Fibroblast of lung (primary cell): ENCODE measurements around the gene SIRT2. TPM values are rescaled to one million over a fixed set of nuclear protein-coding genes. Genes with fewer than 3 reads are reported as not detected.

Experiments used
- DNase-seq, 2 donors: peaks; one replicate each; pipeline versions ENCODE4 v3.0.0 to v3.0.0-alpha.2; 2010; ENCODE audit warnings: low read depth in 2 of 2
- H2AFZ ChIP-seq: 2 replicates; pipeline ENCODE4 v1.5.1; 2012; ENCODE audit warnings: low read length, control low read depth, inconsistent platforms
- H3K27ac ChIP-seq: 2 replicates; pipeline ENCODE4 v1.5.1; 2011; ENCODE audit warnings: low read length, control low read depth; ENCODE audit not compliant: insufficient read depth
- H3K27me3 ChIP-seq: 2 replicates; pipeline ENCODE4 v1.5.1; 2011; ENCODE audit warnings: mild to moderate bottlenecking, low read length; ENCODE audit not compliant: control insufficient read depth, insufficient read depth
- H3K36me3 ChIP-seq: 2 replicates; pipeline ENCODE4 v1.5.1; 2011; ENCODE audit warnings: low read length; ENCODE audit not compliant: control insufficient read depth, insufficient read depth
- H3K4me1 ChIP-seq: 2 replicates; pipeline ENCODE4 v1.5.1; 2011; ENCODE audit warnings: low read length; ENCODE audit not compliant: control insufficient read depth, insufficient read depth; ENCODE audit errors: extremely low read depth
- H3K4me2 ChIP-seq: 2 replicates; pipeline ENCODE4 v1.5.1; 2011; ENCODE audit warnings: low read length, control low read depth; ENCODE audit not compliant: insufficient read depth; ENCODE audit errors: extremely low read depth
- H3K4me3 ChIP-seq, 4 experiments: fragments of 200-600 bp in 1 of 4; sonication (generic) in 1 of 4; replicated peaks in 1 of 4; 2 replicates each; pipeline ENCODE4 v1.5.1; 2011 to 2016; ENCODE audit warnings: low read length in 4 of 4, low read depth in 3 of 4, mild to moderate bottlenecking in 3 of 4, control low read depth in 2 of 4, inconsistent platforms in 1 of 4, mixed read lengths in 1 of 4; ENCODE audit not compliant: insufficient read depth in 1 of 4; ENCODE audit errors: control extremely low read depth in 1 of 4
- H3K79me2 ChIP-seq: 2 replicates; pipeline ENCODE4 v1.5.1; 2012; ENCODE audit warnings: mild to moderate bottlenecking, low read length, inconsistent platforms; ENCODE audit not compliant: control insufficient read depth, insufficient read depth
- H3K9ac ChIP-seq: 2 replicates; pipeline ENCODE4 v1.5.1; 2011; ENCODE audit warnings: mild to moderate bottlenecking, low read length, control low read depth; ENCODE audit not compliant: insufficient read depth
- H3K9me3 ChIP-seq: 2 replicates; pipeline ENCODE4 v1.5.1; 2012; ENCODE audit warnings: low read depth, low read length; ENCODE audit not compliant: control insufficient read depth, insufficient read depth
- H4K20me1 ChIP-seq: 2 replicates; pipeline ENCODE4 v1.5.1; 2011; ENCODE audit warnings: low read length; ENCODE audit not compliant: control insufficient read depth, insufficient read depth; ENCODE audit errors: extremely low read depth
- CTCF ChIP-seq, 2 donors: IDR thresholded peaks in 1 of 2; conservative IDR thresholded peaks in 1 of 2; 1 replicate in 1 of 2; 2 replicates in 1 of 2; pipeline ENCODE4 v1.5.1; 2011 to 2012; ENCODE audit warnings: low read length in 2 of 2, control low read depth in 1 of 2, inconsistent platforms in 1 of 2, low read depth in 1 of 2, mild to moderate bottlenecking in 1 of 2
- EZH2 ChIP-seq: IDR thresholded peaks from 2 replicates; pipeline ENCODE4 v1.5.1; 2012; ENCODE audit warnings: low read length, control low read depth, mild to moderate bottlenecking; ENCODE audit errors: missing control alignments
- polyA plus RNA-seq, 2 donors: library from polyadenylated mRNA; depleted of rRNA in 1 of 2; stranded (reverse) in 1 of 2; unstranded in 1 of 2; fragments of >200 nt; gene quantifications; 2 replicates each; pipeline ENCODE4 v1.2.1, GENCODE V29; 2011 to 2012; ENCODE audit warnings: missing spikeins in 1 of 2
- total RNA-seq: library from RNA; depleted of rRNA; stranded (reverse); fragments of >200 nt; gene quantifications from 2 replicates; pipeline ENCODE4 v1.2.1, GENCODE V29; 2014

Gene SIRT2
- total and polyA plus RNA-seq, 2 donors (not counting 1 experiment from before 2014, with no cell fraction given): 38.7 to 51.7 TPM

GRCh38 chr19:38849147-38849859 lies 50.1 kb downstream of the SIRT2 start:
- peaks cover 44% of the 10 kb centered on the region for H3K79me2 ChIP-seq
- no peaks in the 10 kb centered on the region for H3K9me3 ChIP-seq
- peak overlapping the region; percentile 99 for H3K9ac ChIP-seq
- no peaks in the 10 kb centered on the region for H3K27me3 ChIP-seq
- peak overlapping the region; percentile 51 to 99 (median 77) for H3K4me3 ChIP-seq
- peak; percentile 86 to 96 for DNase-seq
- peak overlapping the region; percentile 93 for H3K27ac ChIP-seq
- H3K4me2 ChIP-seq: peak overlapping the region; percentile 82
- peaks cover 11% of the 10 kb centered on the region for H3K4me1 ChIP-seq
- no peak for TF ChIP-seq CTCF (conservative IDR thresholded peaks at IDR 0.05 in 1 of 2, IDR thresholded peaks at IDR 0.05 in 1 of 2; ENCODE audit: low read depth in 1 of 2, low read length in 2 of 2)
- TF ChIP-seq EZH2: no peak
- no peaks in the 10 kb centered on the region for H4K20me1 ChIP-seq
- peaks cover 17% of the 10 kb centered on the region for H3K36me3 ChIP-seq
- H2AFZ ChIP-seq: no peak overlapping the region

GRCh38 chr19:38848299-38849146 lies 50.9 kb downstream of the SIRT2 start:
- Histone ChIP-seq H3K4me3 (peak overlapping the region; percentile 51 to 99 (median 77)), H2AFZ (no peak overlapping the region), H3K4me2 (peak overlapping the region; percentile 82), H3K79me2 (peaks cover 52% of the 10 kb centered on the region), H3K27me3 (no peaks in the 10 kb centered on the region), H3K4me1 (peaks cover 11% of the 10 kb centered on the region), H3K36me3 (peaks cover 24% of the 10 kb centered on the region), H4K20me1 (no peaks in the 10 kb centered on the region), H3K27ac (peak overlapping the region; percentile 84), H3K9ac (peak overlapping the region; percentile 99), H3K9me3 (no peaks in the 10 kb centered on the region)
- no peak for DNase-seq
- TF ChIP-seq EZH2: no peak
- no peak for TF ChIP-seq CTCF (conservative IDR thresholded peaks at IDR 0.05 in 1 of 2, IDR thresholded peaks at IDR 0.05 in 1 of 2; ENCODE audit: low read depth in 1 of 2, low read length in 2 of 2)

- TF ChIP-seq EZH2 (no peak), CTCF (conservative IDR thresholded peaks at IDR 0.05 in 1 of 2, IDR thresholded peaks at IDR 0.05 in 1 of 2; ENCODE audit: low read depth in 1 of 2, low read length in 2 of 2) (no peak)
- Histone ChIP-seq H4K20me1 (no peaks in the 10 kb centered on the region), H3K79me2 (peaks cover 73% of the 10 kb centered on the region), H3K36me3 (peaks cover 41% of the 10 kb centered on the region), H3K9me3 (no peaks in the 10 kb centered on the region), H3K4me1 (peaks cover 8% of the 10 kb centered on the region), H3K27me3 (no peaks in the 10 kb centered on the region), H3K27ac (peak overlapping the region; percentile 18), H2AFZ (no peak overlapping the region), H3K4me2 (no peak overlapping the region), H3K4me3 (no peak overlapping the region), H3K9ac (no peak overlapping the region)
- no peak for DNase-seq
Observed at GRCh38 chr19:38846097-38846496, 53.3 kb downstream of the SIRT2 start.
